IMR-90 (cell line): ENCODE measurements around the gene DGKE. TPM values are rescaled to one million over a fixed set of nuclear protein-coding genes. Genes with fewer than 3 reads are reported as not detected.

Experiments
- ATAC-seq: fragments of 200-7000 bp; cut with Tn5 transposase; 2 replicates; pipeline ENCODE4 v1.9.1; 2020; ENCODE audit warnings: low read depth, mild to moderate bottlenecking, moderate library complexity
- BruUV-seq: library from RNA; stranded (reverse); fragments of 400-500 nt; replicated peaks from 2 replicates; lab custom pipeline; 2021; lab: Mats Ljungman, UMichigan
- CTCF ChIA-PET: fragments of 300-600 bp; formaldehyde crosslinking; extraction: SDS; loops from one replicate; lab custom pipeline; 2021; ENCODE audit warnings: antibody characterized with exemption; lab: Yijun Ruan, JAX
- POLR2A ChIA-PET: fragments of 300-600 bp; sonication (Branson Sonifier 250); formaldehyde crosslinking; loops from one replicate; lab custom pipeline; 2022; ENCODE audit warnings: antibody characterized with exemption; ENCODE audit not compliant: unreplicated experiment; lab: Charles Lee
- DNase-seq: peaks from one replicate; pipeline ENCODE4 v3.0.0; 2013
- H2AFZ ChIP-seq: replicated peaks from 2 replicates; pipeline ENCODE3; 2013; ENCODE audit warnings: low read length, mild to moderate bottlenecking; ENCODE audit not compliant: poor library complexity
- H2AK5ac ChIP-seq: 2 replicates; pipeline ENCODE4 v1.6.1; 2013; ENCODE audit warnings: low read depth, low read length, inconsistent platforms
- H2AK9ac ChIP-seq: replicated peaks from 2 replicates; pipeline ENCODE3; 2013; ENCODE audit warnings: mild to moderate bottlenecking, low read depth, low read length, moderate library complexity; ENCODE audit not compliant: poor library complexity
- H2BK120ac ChIP-seq: 2 replicates; pipeline ENCODE4 v1.6.1; 2013; ENCODE audit warnings: low read depth, low read length, inconsistent platforms
- H2BK15ac ChIP-seq: 3 replicates; pipeline ENCODE4 v1.6.1; 2013; ENCODE audit warnings: low read depth, low read length, inconsistent platforms
- H2BK20ac ChIP-seq: 2 replicates; pipeline ENCODE4 v1.6.1; 2013; ENCODE audit warnings: low read depth, mild to moderate bottlenecking, inconsistent platforms, low read length, moderate library complexity
- H2BK5ac ChIP-seq: 2 replicates; pipeline ENCODE4 v1.6.1; 2013; ENCODE audit warnings: mild to moderate bottlenecking, low read depth, low read length, inconsistent platforms; ENCODE audit not compliant: poor library complexity, severe bottlenecking
- H3K14ac ChIP-seq: replicated peaks from 2 replicates; pipeline ENCODE4 v1.6.1; 2013; ENCODE audit warnings: low read depth, low read length, inconsistent platforms
- H3K18ac ChIP-seq: 2 replicates; pipeline ENCODE4 v1.6.1; 2013; ENCODE audit warnings: low read depth, low read length, control low read depth
- H3K23ac ChIP-seq: 2 replicates; pipeline ENCODE4 v1.6.1; 2013; ENCODE audit warnings: low read depth, low read length, inconsistent platforms
- H3K27ac ChIP-seq: 2 replicates; pipeline ENCODE4 v1.5.1; 2013; ENCODE audit warnings: mild to moderate bottlenecking, control low read depth, low read length; ENCODE audit not compliant: insufficient read depth
- H3K27me3 ChIP-seq: 2 replicates; pipeline ENCODE4 v1.6.1; 2013; ENCODE audit warnings: low read length; ENCODE audit not compliant: control insufficient read depth, insufficient read depth
- H3K36me3 ChIP-seq: 2 replicates; pipeline ENCODE4 v1.6.1; 2013; ENCODE audit warnings: low read length, mixed read lengths; ENCODE audit not compliant: control insufficient read depth, insufficient read depth
- H3K4ac ChIP-seq: 2 replicates; pipeline ENCODE4 v1.6.1; 2013; ENCODE audit warnings: low read depth, low read length, inconsistent platforms
- H3K4me1 ChIP-seq: 2 replicates; pipeline ENCODE4 v1.6.1; 2013; ENCODE audit warnings: low read length, mixed read lengths; ENCODE audit not compliant: control insufficient read depth, insufficient read depth
- H3K4me2 ChIP-seq: 2 replicates; pipeline ENCODE4 v1.6.1; 2013; ENCODE audit warnings: low read depth, mild to moderate bottlenecking, control low read depth, low read length, moderate library complexity
- H3K4me3 ChIP-seq: 2 replicates; pipeline ENCODE4 v1.5.1; 2013; ENCODE audit warnings: low read depth, mild to moderate bottlenecking, control low read depth, low read length, moderate library complexity; ENCODE audit not compliant: insufficient read depth
- H3K56ac ChIP-seq: 2 replicates; pipeline ENCODE4 v1.6.1; 2013; ENCODE audit warnings: low read length, inconsistent platforms; ENCODE audit not compliant: insufficient read depth; ENCODE audit errors: extremely low read depth
- H3K79me1 ChIP-seq, 2 experiments: 2 replicates each; pipeline ENCODE4 v1.6.1; 2013; ENCODE audit warnings: low read length in 2 of 2, inconsistent platforms in 1 of 2, low read depth in 1 of 2
- H3K9ac ChIP-seq: 2 replicates; pipeline ENCODE4 v1.6.1; 2013; ENCODE audit warnings: low read depth, low read length, control low read depth
- H3K9me1 ChIP-seq: 2 replicates; pipeline ENCODE4 v1.6.1; 2013; ENCODE audit warnings: low read length, inconsistent platforms; ENCODE audit not compliant: insufficient read depth
- H3K9me3 ChIP-seq: 2 replicates; pipeline ENCODE4 v1.6.1; 2013; ENCODE audit warnings: low read length; ENCODE audit not compliant: control insufficient read depth, insufficient read depth
- H4K20me1 ChIP-seq: 2 replicates; pipeline ENCODE4 v1.6.1; 2013; ENCODE audit warnings: low read length, inconsistent platforms; ENCODE audit not compliant: insufficient read depth
- H4K5ac ChIP-seq: 2 replicates; pipeline ENCODE4 v1.6.1; 2013; ENCODE audit warnings: mild to moderate bottlenecking, low read depth, low read length, control low read depth
- H4K8ac ChIP-seq, 2 experiments: 2 replicates each; pipeline ENCODE4 v1.6.1; 2013; ENCODE audit warnings: low read depth in 2 of 2, low read length in 2 of 2, control low read depth in 1 of 2, inconsistent platforms in 1 of 2
- H4K91ac ChIP-seq: 2 replicates; pipeline ENCODE4 v1.6.1; 2013; ENCODE audit warnings: low read depth, low read length, inconsistent platforms; ENCODE audit not compliant: insufficient read depth
- MAFK ChIP-seq: IDR thresholded peaks from 2 replicates; pipeline ENCODE4 v1.6.1; 2012; ENCODE audit warnings: low read depth, low read length, improper control_type of control experiment
- MAZ ChIP-seq: IDR thresholded peaks from 2 replicates; pipeline ENCODE4 v1.6.1; 2012; ENCODE audit warnings: low read depth, mild to moderate bottlenecking, low read length, improper control_type of control experiment, moderate library complexity, borderline replicate concordance
- MXI1 ChIP-seq: IDR thresholded peaks from 2 replicates; pipeline ENCODE4 v1.6.1; 2012; ENCODE audit warnings: low read depth, mild to moderate bottlenecking, low read length, moderate library complexity, borderline replicate concordance
- NFE2L2 ChIP-seq: fragments of 150-350 bp; IDR thresholded peaks from 2 replicates; pipeline ENCODE4 v1.6.1; 2016; ENCODE audit warnings: low read depth, mild to moderate bottlenecking, low read length
- POLR2A ChIP-seq: IDR thresholded peaks from 2 replicates; pipeline ENCODE4 v1.6.1; 2012; ENCODE audit warnings: mild to moderate bottlenecking, low read depth, low read length
- RAD21 ChIP-seq: IDR thresholded peaks from 2 replicates; pipeline ENCODE4 v1.6.1; 2012; ENCODE audit warnings: low read length, improper control_type of control experiment
- RCOR1 ChIP-seq: IDR thresholded peaks from 2 replicates; pipeline ENCODE4 v1.6.1; 2012; ENCODE audit warnings: mild to moderate bottlenecking, low read length, improper control_type of control experiment; ENCODE audit not compliant: insufficient replicate concordance
- RFX5 ChIP-seq: IDR thresholded peaks from 2 replicates; pipeline ENCODE4 v1.8.0; 2012; ENCODE audit warnings: low read depth, mild to moderate bottlenecking, low read length, moderate library complexity
- SMC3 ChIP-seq: fragments of 150-350 bp; IDR thresholded peaks from 2 replicates; pipeline ENCODE4 v1.6.1; 2016; ENCODE audit warnings: low read depth, mild to moderate bottlenecking, antibody characterized with exemption, low read length, moderate library complexity
- WGBS, 2 experiments: methylation state at CpG; one replicate each; pipeline versions ENCODE4 v1.1.5 to v1.1.7; 2013; ENCODE audit warnings: missing lambda C conversion rate in 2 of 2; ENCODE audit not compliant: insufficient read length in 1 of 2; ENCODE audit errors: extremely low coverage in 2 of 2; 5-methylcytosine and 5-hydroxymethylcytosine counted together
- dilution Hi-C: fragments of 300-500 bp; cut with HindIII; formaldehyde crosslinking; loops from one replicate; pipeline ENCODE4 v1.14.3; 2018; ENCODE audit warnings: low sequenced_read_pairs; ENCODE audit not compliant: unreplicated experiment
- in situ Hi-C: fragments of 300-500 bp; cut with MboI; formaldehyde crosslinking; loops from 3 replicates; pipeline ENCODE4 v1.14.3; 2019; ENCODE audit warnings: low sequenced_read_pairs, inconsistent platforms, mixed read lengths
- intact Hi-C: fragments of 100-400 bp; cut with micrococcal nuclease; formaldehyde crosslinking; loops from 2 replicates; pipeline ENCODE4 v1.10.0; 2022
- polyA plus RNA-seq, 3 experiments: library from polyadenylated mRNA; depleted of rRNA; stranded (reverse); fragments of >200 nt; gene quantifications; 2 replicates each; pipeline ENCODE4 v1.2.3, GENCODE V29; 2012; ENCODE audit warnings: low replicate concordance in 1 of 3
- total RNA-seq: library from RNA; depleted of rRNA; stranded (reverse); fragments of >200 nt; gene quantifications from 2 replicates; pipeline ENCODE4 v1.2.3, GENCODE V29; 2012
- TF ChIP-seq, protein P1 (sequence below): fragments of 150-350 bp; IDR thresholded peaks from 2 replicates; pipeline ENCODE4 v1.6.1; 2016; ENCODE audit warnings: low read depth, mild to moderate bottlenecking, low read length, moderate library complexity, borderline replicate concordance
- TF ChIP-seq, protein P2 (sequence below): fragments of 150-350 bp; IDR thresholded peaks from 2 replicates; pipeline ENCODE4 v1.6.1; 2017; ENCODE audit warnings: mild to moderate bottlenecking, antibody characterized with exemption, low read length, low read depth

DGKE gene
- total and polyA plus RNA-seq, 2 of the 4 experiments (the other 2 are of a cell fraction): 3.9 to 5.0 TPM

- no peak overlapping the region for H3K56ac ChIP-seq
- peaks cover 4% of the 10 kb centered on the region; the same call in 1 of the 2 replicates for H3K4me1 ChIP-seq
- no peak overlapping the region for H3K23ac ChIP-seq
- H3K4me2 ChIP-seq: no peak overlapping the region
- DNase-seq (no peak), ATAC-seq (no peak)
- no peak overlapping the region for H2BK20ac ChIP-seq
- H2BK120ac ChIP-seq: no peak overlapping the region
- H4K5ac ChIP-seq: no peak overlapping the region
- ChIA-PET CTCF (no interaction called here), POLR2A (no interaction called here)
- H2BK5ac ChIP-seq: peak overlapping the region; percentile 72
- no peak overlapping the region for H3K9ac ChIP-seq
- 83% methylated on average over 1 of the region's 1 CpG; no CpG with 5 or more reads in 1 of the 2 experiments for WGBS, 2 experiments
- H3K4ac ChIP-seq: peak overlapping the region; percentile 24; the same call in 1 of the 2 replicates
- no peaks in the 10 kb centered on the region for H3K9me3 ChIP-seq
- H3K79me1 ChIP-seq: no peaks in the 10 kb centered on the region
- dilution Hi-C loops: no loop called here
- H2AK9ac ChIP-seq: no peak overlapping the region
- no peak overlapping the region for H4K8ac ChIP-seq
- peaks cover 19% of the 10 kb centered on the region; the same call in 1 of the 2 replicates for H3K9me1 ChIP-seq
- H2AK5ac ChIP-seq: peak overlapping the region; percentile 48
- no peak for TF ChIP-seq RAD21
- TF ChIP-seq POLR2A: no peak
- TF ChIP-seq MAFK: no peak
- no peak for TF ChIP-seq NFE2L2
- no peak for TF ChIP-seq MAZ
- TF ChIP-seq, protein P1, sequence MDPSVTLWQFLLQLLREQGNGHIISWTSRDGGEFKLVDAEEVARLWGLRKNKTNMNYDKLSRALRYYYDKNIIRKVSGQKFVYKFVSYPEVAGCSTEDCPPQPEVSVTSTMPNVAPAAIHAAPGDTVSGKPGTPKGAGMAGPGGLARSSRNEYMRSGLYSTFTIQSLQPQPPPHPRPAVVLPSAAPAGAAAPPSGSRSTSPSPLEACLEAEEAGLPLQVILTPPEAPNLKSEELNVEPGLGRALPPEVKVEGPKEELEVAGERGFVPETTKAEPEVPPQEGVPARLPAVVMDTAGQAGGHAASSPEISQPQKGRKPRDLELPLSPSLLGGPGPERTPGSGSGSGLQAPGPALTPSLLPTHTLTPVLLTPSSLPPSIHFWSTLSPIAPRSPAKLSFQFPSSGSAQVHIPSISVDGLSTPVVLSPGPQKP: no peak
- TF ChIP-seq MXI1: no peak
- TF ChIP-seq RFX5: no peak
- TF ChIP-seq, protein P2, sequence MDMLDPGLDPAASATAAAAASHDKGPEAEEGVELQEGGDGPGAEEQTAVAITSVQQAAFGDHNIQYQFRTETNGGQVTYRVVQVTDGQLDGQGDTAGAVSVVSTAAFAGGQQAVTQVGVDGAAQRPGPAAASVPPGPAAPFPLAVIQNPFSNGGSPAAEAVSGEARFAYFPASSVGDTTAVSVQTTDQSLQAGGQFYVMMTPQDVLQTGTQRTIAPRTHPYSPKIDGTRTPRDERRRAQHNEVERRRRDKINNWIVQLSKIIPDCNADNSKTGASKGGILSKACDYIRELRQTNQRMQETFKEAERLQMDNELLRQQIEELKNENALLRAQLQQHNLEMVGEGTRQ: no peak
- no peak for TF ChIP-seq RCOR1
- TF ChIP-seq SMC3: no peak
- intact Hi-C loops: no loop called here
- no peak overlapping the region for H3K18ac ChIP-seq
- H3K14ac ChIP-seq: no peak overlapping the region
- H3K36me3 ChIP-seq: no peaks in the 10 kb centered on the region
- H4K20me1 ChIP-seq: no peaks in the 10 kb centered on the region
- no TSS peak for BruUV-seq
- H3K27ac ChIP-seq: no peak overlapping the region
- no peaks in the 10 kb centered on the region for H3K27me3 ChIP-seq
- no peak overlapping the region for H3K4me3 ChIP-seq
- H2AFZ ChIP-seq: no peak overlapping the region
- in situ Hi-C loops: no loop called here
- no peak overlapping the region for H4K91ac ChIP-seq
- no peak overlapping the region for H2BK15ac ChIP-seq
These were observed 24.2 kb upstream of the DGKE start for GRCh38 chr17:56809820-56810179.
